PFSK-1 (cell line): ENCODE results near the gene RNU6-7.

Experiments
- FOXP2 ChIP-seq: optimal IDR thresholded peaks from 2 replicates; pipeline ENCODE3; 2011; ENCODE audit warnings: borderline replicate concordance, control low read depth, inconsistent platforms; ENCODE audit not compliant: insufficient read depth; ENCODE audit errors: extremely low read length, extremely low read depth
- POLR2AphosphoS5 ChIP-seq: IDR thresholded peaks from 2 replicates; pipeline ENCODE4 v1.6.1; 2012; ENCODE audit warnings: low read depth, mild to moderate bottlenecking, control low read depth, low read length, moderate library complexity
- REST ChIP-seq, 2 experiments: IDR thresholded peaks; 2 replicates each; pipeline versions ENCODE4 v1.6.1 to v1.8.0; 2011 to 2012; ENCODE audit warnings: low read depth in 2 of 2, low read length in 2 of 2, control low read depth in 1 of 2, inconsistent platforms in 1 of 2, mild to moderate bottlenecking in 1 of 2, moderate library complexity in 1 of 2; ENCODE audit not compliant: insufficient read depth in 1 of 2
- SIN3A ChIP-seq: IDR thresholded peaks from 2 replicates; pipeline ENCODE4 v1.6.1; 2012; ENCODE audit warnings: mild to moderate bottlenecking, low read length, moderate library complexity, borderline replicate concordance; ENCODE audit not compliant: insufficient read depth
- TAF1 ChIP-seq: IDR thresholded peaks from 2 replicates; pipeline ENCODE4 v1.6.1; 2012; ENCODE audit warnings: low read length, control low read depth, borderline replicate concordance; ENCODE audit not compliant: insufficient read depth

Gene RNU6-7

GRCh38 chr14:32183151-32184058 lies 18.4 kb upstream of the RNU6-7 start:
- TF ChIP-seq TAF1 (no peak), FOXP2 (no peak)

GRCh38 chr14:32185097-32185496 lies 16.7 kb upstream of the RNU6-7 start:
- no peak for TF ChIP-seq REST (IDR thresholded peaks at IDR 0.05; ENCODE audit: insufficient read depth in 1 of 2, low read depth in 2 of 2, low read length in 2 of 2)

- TF ChIP-seq TAF1 (no peak), FOXP2 (no peak), SIN3A (no peak), POLR2AphosphoS5 (no peak), REST (IDR thresholded peaks at IDR 0.05; ENCODE audit: insufficient read depth in 1 of 2, low read depth in 2 of 2, low read length in 2 of 2) (no peak)
These were observed 15.6 kb upstream of the RNU6-7 start for GRCh38 chr14:32186248-32186647.

GRCh38 chr14:32189811-32190210 lies 12.0 kb upstream of the RNU6-7 start:
- TF ChIP-seq SIN3A, result no peak
- TF ChIP-seq REST (IDR thresholded peaks at IDR 0.05; ENCODE audit: insufficient read depth in 1 of 2, low read depth in 2 of 2, low read length in 2 of 2), result no peak
- no peak for TF ChIP-seq FOXP2
- TF ChIP-seq POLR2AphosphoS5, result no peak
- no peak for TF ChIP-seq TAF1

- TF ChIP-seq TAF1 (no peak), REST (IDR thresholded peaks at IDR 0.05; ENCODE audit: insufficient read depth in 1 of 2, low read depth in 2 of 2, low read length in 2 of 2) (no peak), FOXP2 (no peak), POLR2AphosphoS5 (no peak), SIN3A (no peak)
These were observed 11.2 kb upstream of the RNU6-7 start for GRCh38 chr14:32190673-32191072.
